ENCODE results near the gene EPHX1.
A peak's percentile ranks its signal among the peaks of the same experiment; 100 is the strongest.

EPHX1 gene

GRCh38 chr1:225866061-225866837, 56.3 kb downstream of the EPHX1 start:
- Histone ChIP-seq H3K9ac (ENCODE audit: low read length) (no peak overlapping the region), H3K4me1 (ENCODE audit: control insufficient read depth, insufficient read depth, low read length) (peaks cover 10% of the 10 kb centered on the region), H3K27me3 (ENCODE audit: control insufficient read depth, insufficient read depth, low read length) (no peaks in the 10 kb centered on the region), H3K27ac (ENCODE audit: low read depth, low read length) (no peak overlapping the region), H3K36me3 (ENCODE audit: control insufficient read depth, insufficient read depth, low read length) (peaks cover 43% of the 10 kb centered on the region), H3K4me3 (ENCODE audit: low read length) (no peak overlapping the region)

DNA sequence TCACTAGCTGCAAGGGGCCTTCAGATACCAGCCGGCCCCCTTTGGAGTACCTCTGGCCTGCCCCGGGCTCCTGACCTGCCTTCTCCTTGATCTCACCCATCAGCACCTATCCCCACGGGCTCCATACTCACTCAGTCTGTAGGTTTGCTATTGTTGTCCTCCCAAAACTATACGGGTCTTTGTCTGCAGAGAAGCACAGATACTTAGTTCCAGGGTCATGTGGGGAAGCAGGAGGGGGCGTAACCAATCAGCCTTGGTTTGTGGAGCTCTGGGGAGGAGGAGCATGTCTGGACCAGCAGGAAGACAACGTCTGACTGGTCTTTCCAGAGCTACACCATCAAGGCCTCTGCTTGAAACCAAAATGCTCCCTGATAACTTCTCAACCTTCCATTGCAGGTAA, 57.1 kb downstream of the EPHX1 start:
- H3K4me1 ChIP-seq (ENCODE audit: control insufficient read depth, insufficient read depth, low read length): peaks cover 10% of the 10 kb centered on the region
- no peak overlapping the region for H3K27ac ChIP-seq (ENCODE audit: low read depth, low read length)
- H3K36me3 ChIP-seq (ENCODE audit: control insufficient read depth, insufficient read depth, low read length): peaks cover 42% of the 10 kb centered on the region
- H3K4me3 ChIP-seq (ENCODE audit: low read length): no peak overlapping the region
- H3K27me3 ChIP-seq (ENCODE audit: control insufficient read depth, insufficient read depth, low read length): no peaks in the 10 kb centered on the region
- no peak overlapping the region for H3K9ac ChIP-seq (ENCODE audit: low read length)

GRCh38 chr1:225868631-225869330, 58.9 kb downstream of the EPHX1 start:
- H3K27ac ChIP-seq (ENCODE audit: low read depth, low read length): no peak overlapping the region
- no peaks in the 10 kb centered on the region for H3K27me3 ChIP-seq (ENCODE audit: control insufficient read depth, insufficient read depth, low read length)
- H3K9ac ChIP-seq (ENCODE audit: low read length): no peak overlapping the region
- peaks cover 4% of the 10 kb centered on the region for H3K4me1 ChIP-seq (ENCODE audit: control insufficient read depth, insufficient read depth, low read length)
- no peak overlapping the region for H3K4me3 ChIP-seq (ENCODE audit: low read length)
- peaks cover 38% of the 10 kb centered on the region for H3K36me3 ChIP-seq (ENCODE audit: control insufficient read depth, insufficient read depth, low read length)

GRCh38 chr1:225870911-225871310, 61.0 kb downstream of the EPHX1 start:
- no peaks in the 10 kb centered on the region for H3K4me1 ChIP-seq (ENCODE audit: control insufficient read depth, insufficient read depth, low read length)
- no peak overlapping the region for H3K27ac ChIP-seq (ENCODE audit: low read depth, low read length)

GRCh38 chr1:225871359-225872074, 61.6 kb downstream of the EPHX1 start:
- H3K27me3 ChIP-seq (ENCODE audit: control insufficient read depth, insufficient read depth, low read length): no peaks in the 10 kb centered on the region
- H3K4me3 ChIP-seq (ENCODE audit: low read length): no peak overlapping the region
- H3K9ac ChIP-seq (ENCODE audit: low read length): no peak overlapping the region
- no peaks in the 10 kb centered on the region for H3K4me1 ChIP-seq (ENCODE audit: control insufficient read depth, insufficient read depth, low read length)
- peaks cover 34% of the 10 kb centered on the region for H3K36me3 ChIP-seq (ENCODE audit: control insufficient read depth, insufficient read depth, low read length)
- no peak overlapping the region for H3K27ac ChIP-seq (ENCODE audit: low read depth, low read length)

More at GRCh38 chr1:225870911-225871310, 61.0 kb downstream of the EPHX1 start:
- Histone ChIP-seq H3K4me3 (ENCODE audit: low read length) (no peak overlapping the region), H3K36me3 (ENCODE audit: control insufficient read depth, insufficient read depth, low read length) (peaks cover 40% of the 10 kb centered on the region), H3K9ac (ENCODE audit: low read length) (no peak overlapping the region), H3K27me3 (ENCODE audit: control insufficient read depth, insufficient read depth, low read length) (no peaks in the 10 kb centered on the region)

- Histone ChIP-seq H3K4me3 (ENCODE audit: low read length) (no peak overlapping the region), H3K9ac (ENCODE audit: low read length) (no peak overlapping the region), H3K27ac (ENCODE audit: low read depth, low read length) (no peak overlapping the region), H3K36me3 (ENCODE audit: control insufficient read depth, insufficient read depth, low read length) (peaks cover 31% of the 10 kb centered on the region), H3K27me3 (ENCODE audit: control insufficient read depth, insufficient read depth, low read length) (no peaks in the 10 kb centered on the region), H3K4me1 (ENCODE audit: control insufficient read depth, insufficient read depth, low read length) (no peaks in the 10 kb centered on the region)
Measured at GRCh38 chr1:225872075-225872430, 62.1 kb downstream of the EPHX1 start.

DNA sequence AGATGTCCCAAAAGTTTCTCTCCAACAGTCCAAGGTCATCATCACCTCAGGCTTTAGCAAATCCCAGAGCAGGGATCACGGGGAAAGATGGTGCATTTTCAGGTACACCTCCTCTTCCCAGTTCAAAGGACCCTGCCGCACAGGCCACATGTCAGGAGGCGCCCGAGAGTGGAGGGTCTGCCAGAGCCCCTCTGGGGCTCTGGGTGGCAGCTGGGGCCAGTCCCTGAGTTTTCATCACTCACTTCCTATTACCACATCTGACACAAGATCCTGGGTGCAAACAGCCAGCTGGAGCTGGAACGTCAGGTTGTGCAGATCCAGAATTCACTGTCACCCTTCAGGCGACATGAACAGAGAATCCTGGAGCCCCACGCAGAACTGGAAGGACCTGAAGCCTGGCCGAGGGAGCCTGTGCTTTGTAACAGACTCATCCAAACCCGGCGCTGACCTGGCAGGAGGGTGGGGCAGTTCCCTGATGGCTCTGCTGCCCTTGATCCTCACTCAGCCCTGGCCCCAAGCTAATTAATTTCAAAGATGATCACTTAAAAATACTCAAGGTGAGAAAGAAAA, 63.4 kb downstream of the EPHX1 start:
- no peak overlapping the region for H3K9ac ChIP-seq (ENCODE audit: low read length)
- no peak overlapping the region for H3K4me3 ChIP-seq (ENCODE audit: low read length)
- peaks cover 7% of the 10 kb centered on the region for H3K4me1 ChIP-seq (ENCODE audit: control insufficient read depth, insufficient read depth, low read length)
- no peak overlapping the region for H3K27ac ChIP-seq (ENCODE audit: low read depth, low read length)
- no peaks in the 10 kb centered on the region for H3K27me3 ChIP-seq (ENCODE audit: control insufficient read depth, insufficient read depth, low read length)
- peaks cover 25% of the 10 kb centered on the region for H3K36me3 ChIP-seq (ENCODE audit: control insufficient read depth, insufficient read depth, low read length)

DNA sequence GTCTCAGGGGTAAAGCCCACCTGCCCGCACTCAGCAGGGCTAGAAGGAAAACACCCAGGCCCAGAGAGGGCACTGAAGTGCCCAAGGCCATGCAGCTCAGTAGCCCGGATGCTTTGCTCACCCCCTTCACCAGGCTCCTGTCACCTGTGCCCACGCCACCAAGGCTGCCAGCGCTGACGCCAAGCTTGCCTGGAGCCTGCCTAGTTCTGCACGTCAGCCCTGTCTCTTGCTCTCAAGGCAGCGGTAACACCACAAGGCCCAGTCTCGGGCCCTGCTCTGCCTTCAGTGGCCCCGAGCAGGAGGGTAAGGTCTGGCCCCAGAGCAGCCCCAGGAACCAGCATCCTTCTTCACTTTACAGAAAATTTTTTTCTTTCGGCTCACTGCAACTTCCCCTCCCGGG, 64.5 kb downstream of the EPHX1 start:
- Histone ChIP-seq H3K27me3 (ENCODE audit: control insufficient read depth, insufficient read depth, low read length) (no peaks in the 10 kb centered on the region), H3K27ac (ENCODE audit: low read depth, low read length) (no peak overlapping the region), H3K4me1 (ENCODE audit: control insufficient read depth, insufficient read depth, low read length) (peaks cover 7% of the 10 kb centered on the region), H3K9ac (ENCODE audit: low read length) (no peak overlapping the region), H3K4me3 (ENCODE audit: low read length) (no peak overlapping the region), H3K36me3 (ENCODE audit: control insufficient read depth, insufficient read depth, low read length) (peaks cover 19% of the 10 kb centered on the region)

- Histone ChIP-seq H3K27me3 (ENCODE audit: control insufficient read depth, insufficient read depth, low read length) (no peaks in the 10 kb centered on the region), H3K36me3 (ENCODE audit: control insufficient read depth, insufficient read depth, low read length) (peaks cover 19% of the 10 kb centered on the region), H3K4me3 (ENCODE audit: low read length) (no peak overlapping the region), H3K9ac (ENCODE audit: low read length) (no peak overlapping the region), H3K27ac (ENCODE audit: low read depth, low read length) (no peak overlapping the region), H3K4me1 (ENCODE audit: control insufficient read depth, insufficient read depth, low read length) (peaks cover 8% of the 10 kb centered on the region)
Measured at GRCh38 chr1:225875044-225875815, 65.3 kb downstream of the EPHX1 start.

- H3K9ac ChIP-seq (ENCODE audit: low read length): no peak overlapping the region
- H3K36me3 ChIP-seq (ENCODE audit: control insufficient read depth, insufficient read depth, low read length): peaks cover 8% of the 10 kb centered on the region
- H3K27ac ChIP-seq (ENCODE audit: low read depth, low read length): no peak overlapping the region
- H3K27me3 ChIP-seq (ENCODE audit: control insufficient read depth, insufficient read depth, low read length): no peaks in the 10 kb centered on the region
- no peak overlapping the region for H3K4me3 ChIP-seq (ENCODE audit: low read length)
- peaks cover 18% of the 10 kb centered on the region for H3K4me1 ChIP-seq (ENCODE audit: control insufficient read depth, insufficient read depth, low read length)
Measured at GRCh38 chr1:225876900-225877510, 67.1 kb downstream of the EPHX1 start.

- Histone ChIP-seq H3K4me3 (ENCODE audit: low read length) (no peak overlapping the region), H3K4me1 (ENCODE audit: control insufficient read depth, insufficient read depth, low read length) (peaks cover 18% of the 10 kb centered on the region), H3K27ac (ENCODE audit: low read depth, low read length) (peak overlapping the region; percentile 4), H3K9ac (ENCODE audit: low read length) (no peak overlapping the region), H3K36me3 (ENCODE audit: control insufficient read depth, insufficient read depth, low read length) (peaks cover 8% of the 10 kb centered on the region), H3K27me3 (ENCODE audit: control insufficient read depth, insufficient read depth, low read length) (no peaks in the 10 kb centered on the region)
Measured at GRCh38 chr1:225877580-225877979, 67.7 kb downstream of the EPHX1 start.

Data from rectal smooth muscle tissue (tissue), 1 donor.